Left ventricle myocardium inferior (tissue), 1 donor: ENCODE measurements around the gene IGFBP3. TPM values are rescaled to one million over a fixed set of nuclear protein-coding genes. Genes with fewer than 3 reads are reported as not detected.

ENCODE experiments used
- DNase-seq: peaks from one replicate; pipeline ENCODE4 v3.0.0-alpha.2; 2020
- H3K27ac ChIP-seq: fragments of 200-600 bp; replicated peaks from 2 replicates; pipeline ENCODE4 v1.8.0; 2021
- H3K27me3 ChIP-seq: fragments of 200-600 bp; 2 replicates; pipeline ENCODE4 v1.8.0; 2021; ENCODE audit warnings: low read depth
- H3K36me3 ChIP-seq: fragments of 200-600 bp; 2 replicates; pipeline ENCODE4 v1.8.0; 2021
- H3K4me1 ChIP-seq: fragments of 200-600 bp; 2 replicates; pipeline ENCODE4 v1.8.0; 2021
- H3K4me3 ChIP-seq: fragments of 200-600 bp; 2 replicates; pipeline ENCODE4 v1.8.0; 2021; ENCODE audit warnings: mild to moderate bottlenecking, moderate library complexity
- H3K9me3 ChIP-seq: fragments of 200-600 bp; replicated peaks from 2 replicates; pipeline ENCODE4 v1.8.0; 2021
- CTCF ChIP-seq: fragments of 200-600 bp; IDR thresholded peaks from 2 replicates; pipeline ENCODE4 v1.8.0; 2021; ENCODE audit warnings: antibody characterized with exemption, mild to moderate bottlenecking, borderline replicate concordance
- intact Hi-C: fragments of 100-400 bp; cut with micrococcal nuclease; formaldehyde crosslinking; loops from one replicate; pipeline ENCODE4 v1.11.0; 2022
- total RNA-seq: library from RNA; stranded (reverse); fragmentation: NEBNext Ultra II Directional; extraction: Animal tissue kit (Norgen Biotek cat#: 25700); gene quantifications from one replicate; pipeline ENCODE4 v1.2.1, GENCODE V29; 2021
- donor health status: DM: no; HTN: yes; CAD: no; lungs with severe emphysema.

IGFBP3 gene
- total RNA-seq, 1 donor from 2014 or later: 60.8 TPM

DNA sequence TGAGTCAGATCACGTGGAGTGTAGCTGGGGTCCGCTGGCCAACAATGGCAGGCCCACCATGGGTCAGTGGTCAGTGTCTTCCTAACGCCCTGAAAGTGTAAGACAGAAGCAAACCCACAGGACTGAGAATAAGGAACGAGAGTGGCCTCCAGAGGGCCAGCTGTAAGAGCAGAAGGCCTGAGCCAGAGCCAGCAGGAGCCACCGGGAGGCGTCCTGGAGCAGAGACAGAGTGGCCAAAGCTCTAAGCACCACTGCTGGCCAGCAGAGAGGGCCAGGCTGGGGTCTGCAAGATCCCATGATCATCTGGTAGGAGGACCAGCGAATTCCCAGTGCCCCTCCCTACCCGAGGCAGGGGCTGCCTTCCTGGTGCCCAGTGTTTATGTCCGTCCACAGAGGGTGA lies 57.4 kb downstream of the IGFBP3 start:
- Histone ChIP-seq H3K27ac (no peak overlapping the region), H3K4me1 (no peaks in the 10 kb centered on the region), H3K27me3 (peaks cover 64% of the 10 kb centered on the region), H3K9me3 (peaks cover 10% of the 10 kb centered on the region), H3K36me3 (no peaks in the 10 kb centered on the region), H3K4me3 (no peak overlapping the region)
- intact Hi-C loops: no loop called here
- no peak for DNase-seq
- TF ChIP-seq CTCF: no peak

Other genes with a start within 250 kb of the IGFBP3 start
- gene CCDC201, start 48.2 kb downstream of the IGFBP3 start, total RNA-seq: not detected
- gene IGFBP1, start 32.8 kb downstream of the IGFBP3 start, total RNA-seq: not detected